Stimulated activated CD4-positive, alpha-beta T cell treated with anti-CD3 and anti-CD28 coated beads, Interleukin-15, amount 100 ng/mL, for 24 hours (primary cell): ENCODE results near the gene CBL.
A peak's percentile ranks its signal among the peaks of the same experiment; 100 is the strongest.

Experiments
- DNase-seq: peaks from one replicate; pipeline ENCODE4 v3.0.0-alpha.2; 2020

The CBL gene

DNA sequence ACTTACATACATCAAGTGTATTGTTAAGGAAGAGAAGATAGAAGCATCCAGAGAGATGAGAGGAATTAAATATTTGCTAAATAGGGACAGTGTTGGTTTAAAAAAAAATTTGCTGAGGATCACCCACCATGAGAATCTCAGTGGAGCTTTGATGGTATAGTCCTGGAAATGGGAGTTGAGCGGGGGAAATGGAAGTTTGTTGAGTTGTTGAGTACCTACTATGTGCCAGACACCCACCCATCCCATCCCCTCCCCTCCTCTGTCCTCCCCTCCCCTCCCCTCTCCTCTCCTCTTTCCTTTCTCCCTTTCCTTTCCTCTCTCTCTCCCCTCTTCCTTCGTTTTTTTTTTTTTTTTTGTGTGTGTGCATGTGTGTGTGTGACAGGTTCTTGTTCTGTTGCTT is 145.1 kb downstream of the CBL start:
- DNase-seq, result no peak

DNA sequence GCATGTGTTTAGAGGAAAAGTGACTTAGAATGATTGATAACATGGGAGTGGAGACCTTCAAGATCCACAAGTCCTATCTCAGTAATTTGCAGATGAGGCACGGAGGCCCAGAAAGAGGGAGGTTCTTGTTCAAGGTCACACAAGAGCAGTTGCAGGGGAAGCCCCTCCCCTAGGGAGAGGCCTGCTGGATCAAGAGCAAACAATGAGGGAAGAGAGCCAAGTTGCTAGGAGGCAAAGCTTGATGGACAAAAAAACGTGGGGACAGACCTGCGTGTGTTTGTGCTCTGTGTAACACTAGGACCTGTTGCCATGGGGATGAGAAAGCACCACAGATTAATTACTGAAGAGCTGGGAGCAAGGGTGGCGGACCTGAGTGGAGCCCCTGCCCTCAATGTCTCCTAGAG is 146.7 kb downstream of the CBL start:
- DNase-seq, result no peak

DNA sequence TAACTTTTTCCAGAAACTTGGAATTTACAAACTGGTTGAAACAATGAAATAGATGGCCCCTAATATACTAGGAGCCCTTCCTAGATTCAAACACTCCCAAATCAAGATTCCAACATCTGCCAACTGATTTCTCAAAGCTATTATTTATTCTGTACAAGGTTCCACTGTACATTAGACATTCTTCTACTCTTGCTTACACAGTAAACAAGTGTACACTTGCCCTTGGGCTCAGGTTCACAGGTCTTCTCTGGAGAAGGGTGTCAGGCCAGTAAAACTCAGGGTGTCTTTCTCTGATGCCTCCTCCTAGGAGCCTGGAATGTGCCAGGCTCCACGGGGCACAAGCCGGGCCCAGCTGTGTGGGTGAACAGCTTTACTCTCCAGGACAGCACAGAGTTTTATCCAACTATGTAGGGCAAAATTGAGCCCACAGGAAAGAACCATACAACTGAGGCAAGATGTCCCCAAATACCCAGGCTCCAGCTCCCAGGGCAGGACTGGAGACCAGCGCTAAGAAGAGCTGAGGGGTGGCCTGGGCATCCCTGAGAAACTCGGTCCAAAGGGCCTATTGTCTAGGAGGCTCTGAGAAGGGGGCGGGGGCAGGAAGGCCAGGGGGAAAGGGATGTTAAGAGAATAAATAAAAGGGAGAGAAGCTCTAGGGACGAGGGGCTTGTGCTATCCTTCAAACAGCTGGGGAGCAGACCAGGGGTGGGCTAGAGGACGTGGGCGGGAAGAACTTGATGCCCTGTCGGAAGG is 149.1 kb downstream of the CBL start:
- no peak for DNase-seq

DNA sequence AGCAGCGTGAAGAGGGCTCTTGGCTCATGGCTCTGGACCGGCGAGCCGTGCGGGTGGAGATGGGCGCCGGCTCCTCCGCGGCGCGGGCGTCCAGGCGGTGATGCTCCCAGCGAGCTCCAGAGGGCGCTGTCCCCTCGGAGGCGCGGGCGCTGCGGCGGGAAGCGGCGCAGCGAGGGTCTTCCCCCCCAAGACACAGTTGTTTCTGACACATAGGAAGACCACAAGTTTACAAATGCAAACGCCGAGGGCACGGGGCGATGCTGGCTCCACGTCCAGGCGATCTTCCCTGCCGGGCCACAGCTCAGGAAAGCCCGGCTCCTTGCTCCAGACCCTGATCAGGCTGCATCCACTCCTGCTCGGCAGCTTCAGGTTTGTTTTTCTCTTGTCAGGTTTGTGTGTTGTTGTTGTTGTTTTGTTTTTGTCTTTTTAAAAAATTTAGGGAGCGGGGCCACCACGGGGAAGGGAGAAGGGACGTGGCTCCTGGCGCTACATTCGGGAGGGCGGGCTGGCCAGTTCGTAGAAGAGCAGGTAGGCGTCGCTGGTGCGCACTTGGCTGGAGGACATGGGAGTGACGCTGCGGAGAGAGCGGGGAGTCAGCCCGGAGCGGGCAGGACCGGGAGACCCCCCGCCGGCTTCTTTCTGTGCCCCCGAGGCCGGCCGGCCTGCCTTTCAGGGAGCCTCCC is 150.4 kb downstream of the CBL start:
- peak; percentile 85 for DNase-seq

DNA sequence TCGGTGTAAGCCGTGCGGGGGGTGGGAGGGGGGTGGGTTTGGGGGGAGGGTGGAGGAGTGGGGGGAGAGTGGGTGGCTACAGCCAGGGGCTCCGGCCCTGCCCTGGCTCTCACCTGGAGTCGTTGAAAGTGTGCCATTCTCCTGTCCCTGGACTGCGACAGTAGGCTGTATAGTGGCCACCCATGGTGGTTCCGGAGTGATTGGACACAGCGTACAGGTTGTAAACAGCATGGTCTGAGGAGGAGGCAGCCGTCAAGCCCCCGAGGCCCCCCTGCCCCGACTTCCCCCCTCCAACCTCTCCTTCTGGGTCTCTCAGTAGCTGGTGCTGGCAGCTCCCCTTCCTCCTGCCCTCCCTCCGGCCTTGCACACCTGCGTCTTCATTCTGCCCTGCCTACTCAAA is 150.9 kb downstream of the CBL start:
- DNase-seq, result no peak
